Parathyroid adenoma (tissue), 2 donors: ENCODE results near the gene MYLK.

Experiments
- H2AFZ ChIP-seq: fragments of 300-600 bp; sonication (generic); one replicate; pipeline ENCODE4 v1.7.0; 2017; ENCODE audit warnings: antibody characterized with exemption, mild to moderate bottlenecking
- H3K27ac ChIP-seq: fragments of 300-600 bp; sonication (generic); one replicate; pipeline ENCODE4 v1.7.0; 2017
- H3K27me3 ChIP-seq: fragments of 300-600 bp; sonication (generic); one replicate; pipeline ENCODE4 v1.7.0; 2017; ENCODE audit warnings: low read length; ENCODE audit not compliant: control insufficient read depth, insufficient read depth
- H3K36me3 ChIP-seq: fragments of 300-600 bp; sonication (generic); one replicate; pipeline ENCODE4 v1.7.0; 2017; ENCODE audit warnings: low read length; ENCODE audit not compliant: control insufficient read depth, insufficient read depth
- H3K4me1 ChIP-seq: fragments of 300-600 bp; sonication (generic); one replicate; pipeline ENCODE4 v1.7.0; 2017; ENCODE audit warnings: control low read depth
- H3K4me2 ChIP-seq: fragments of 300-600 bp; sonication (generic); one replicate; pipeline ENCODE4 v1.7.0; 2017; ENCODE audit warnings: low read length
- H3K4me3 ChIP-seq: fragments of 300-600 bp; sonication (generic); one replicate; pipeline ENCODE4 v1.7.0; 2017; ENCODE audit warnings: low read depth, low read length
- H3K79me2 ChIP-seq: fragments of 300-600 bp; sonication (generic); one replicate; pipeline ENCODE4 v1.7.0; 2017; ENCODE audit warnings: control low read depth
- H3K9ac ChIP-seq: fragments of 300-600 bp; sonication (generic); one replicate; pipeline ENCODE4 v1.7.0; 2017; ENCODE audit warnings: mild to moderate bottlenecking
- H3K9me3 ChIP-seq: fragments of 300-600 bp; sonication (generic); one replicate; pipeline ENCODE4 v1.7.0; 2017; ENCODE audit warnings: low read length; ENCODE audit not compliant: control insufficient read depth
- CTCF ChIP-seq: fragments of 300-600 bp; sonication (generic); IDR thresholded peaks from one replicate; pipeline ENCODE4 v1.7.0; 2017; ENCODE audit warnings: antibody characterized with exemption, mild to moderate bottlenecking
- donor health status: primary hyperparathyroidism.

Gene MYLK

GRCh38 chr3:123650101-123650500, 234.0 kb downstream of the MYLK start:
- Histone ChIP-seq H3K9me3 (no peaks in the 10 kb centered on the region), H3K4me1 (no peaks in the 10 kb centered on the region), H3K4me2 (no peak overlapping the region), H2AFZ (no peak overlapping the region), H3K4me3 (no peak overlapping the region), H3K36me3 (no peaks in the 10 kb centered on the region), H3K9ac (no peak overlapping the region), H3K27ac (no peak overlapping the region), H3K27me3 (no peaks in the 10 kb centered on the region), H3K79me2 (no peaks in the 10 kb centered on the region)
- no peak for TF ChIP-seq CTCF

GRCh38 chr3:123648696-123649405, 235.3 kb downstream of the MYLK start:
- no peak overlapping the region for H3K27ac ChIP-seq
- no peaks in the 10 kb centered on the region for H3K79me2 ChIP-seq

GRCh38 chr3:123644358-123644757, 239.8 kb downstream of the MYLK start:
- no peak overlapping the region for H3K4me2 ChIP-seq
- H3K36me3 ChIP-seq: no peaks in the 10 kb centered on the region
- H3K27me3 ChIP-seq: no peaks in the 10 kb centered on the region
- H3K4me3 ChIP-seq: no peak overlapping the region
- no peak for TF ChIP-seq CTCF
- H3K27ac ChIP-seq: no peak overlapping the region
- no peak overlapping the region for H2AFZ ChIP-seq
- no peaks in the 10 kb centered on the region for H3K79me2 ChIP-seq
- H3K9me3 ChIP-seq: no peaks in the 10 kb centered on the region
- H3K4me1 ChIP-seq: no peaks in the 10 kb centered on the region
- no peak overlapping the region for H3K9ac ChIP-seq

More at GRCh38 chr3:123648696-123649405, 235.3 kb downstream of the MYLK start:
- Histone ChIP-seq H3K9ac (no peak overlapping the region), H3K4me2 (no peak overlapping the region), H3K4me1 (no peaks in the 10 kb centered on the region), H3K4me3 (no peak overlapping the region), H3K36me3 (no peaks in the 10 kb centered on the region), H2AFZ (no peak overlapping the region), H3K27me3 (no peaks in the 10 kb centered on the region), H3K9me3 (no peaks in the 10 kb centered on the region)
- no peak for TF ChIP-seq CTCF

GRCh38 chr3:123642957-123643330, 241.2 kb downstream of the MYLK start:
- Histone ChIP-seq H3K27ac (no peak overlapping the region), H3K4me2 (no peak overlapping the region), H3K9ac (no peak overlapping the region), H3K9me3 (no peaks in the 10 kb centered on the region), H3K36me3 (no peaks in the 10 kb centered on the region), H3K27me3 (no peaks in the 10 kb centered on the region), H2AFZ (no peak overlapping the region), H3K4me3 (no peak overlapping the region), H3K79me2 (no peaks in the 10 kb centered on the region), H3K4me1 (no peaks in the 10 kb centered on the region)
- no peak for TF ChIP-seq CTCF
